HCT116 (cell line): ENCODE measurements around the gene OR10AD1. TPM values are rescaled to one million over a fixed set of nuclear protein-coding genes. Genes with fewer than 3 reads are reported as not detected.

Experiments used
- ATAC-seq: fragments of 200-7000 bp; cut with Tn5 transposase; 2 replicates; pipeline ENCODE4 v1.9.1; 2020; ENCODE audit warnings: mild to moderate bottlenecking, moderate library complexity
- BruUV-seq: library from RNA; stranded (reverse); fragments of 400-500 nt; replicated peaks from 2 replicates; lab custom pipeline; 2021; lab: Mats Ljungman, UMichigan
- CTCF ChIA-PET: fragments of 300-600 bp; sonication (Branson Sonifier 250); formaldehyde crosslinking; loops from one replicate; lab custom pipeline; 2021; ENCODE audit warnings: antibody characterized with exemption; lab: Charles Lee
- POLR2A ChIA-PET: fragments of 300-600, 350-600 bp; sonication (Branson Sonifier 250); formaldehyde crosslinking; loops from one replicate; lab custom pipeline; 2021; ENCODE audit warnings: antibody characterized with exemption; lab: Charles Lee
- RAD21 ChIA-PET, 2 experiments: fragments of 300-600 bp; sonication (Branson Sonifier 250); formaldehyde crosslinking; loops; one replicate each; lab custom pipeline; 2023; ENCODE audit warnings: low total read pairs in 2 of 2; ENCODE audit not compliant: uncharacterized antibody in 2 of 2, unreplicated experiment in 2 of 2, low non-redundant PET in 1 of 2; lab: Charles Lee
- DNase-seq: peaks from one replicate; pipeline ENCODE4 v3.0.0-alpha.2; 2010; ENCODE audit warnings: low read depth, low spot score
- H2AFZ ChIP-seq: fragments of 200-600 bp; shearing (Covaris generic), sonication (generic); 2 replicates; pipeline ENCODE4 v1.6.1; 2017; ENCODE audit warnings: low read depth, mixed run types, mixed read lengths, antibody characterized with exemption, low read length; ENCODE audit not compliant: poor library complexity, severe bottlenecking
- H3K27ac ChIP-seq: 2 replicates; pipeline ENCODE4 v1.5.1; 2012; ENCODE audit warnings: low read depth, low read length
- H3K27me3 ChIP-seq: fragments of 200-600 bp; sonication (generic); 2 replicates; pipeline ENCODE4 v1.6.1; 2016; ENCODE audit warnings: mixed run types, low read length, mixed read lengths; ENCODE audit not compliant: insufficient read depth
- H3K36me3 ChIP-seq, 2 experiments: fragments of 200-500 bp in 1 of 2; fragments of 200-600 bp in 1 of 2; sonication (Bioruptor generic) in 1 of 2; sonication (generic) in 1 of 2; 2 replicates each; pipeline versions ENCODE4 v1.5.1 to v1.6.1; 2014 to 2016; ENCODE audit warnings: low read length in 2 of 2, inconsistent platforms in 1 of 2, mixed read lengths in 1 of 2, mixed run types in 1 of 2; ENCODE audit not compliant: insufficient read depth in 2 of 2, control insufficient read depth in 1 of 2
- H3K4me1 ChIP-seq, 2 experiments: fragments of 200-600 bp in 1 of 2; sonication (generic) in 1 of 2; 2 replicates each; pipeline versions ENCODE4 v1.5.1 to v1.6.1; 2012 to 2017; ENCODE audit warnings: low read length in 2 of 2, inconsistent platforms in 1 of 2, mild to moderate bottlenecking in 1 of 2, mixed read lengths in 1 of 2, mixed run types in 1 of 2, moderate library complexity in 1 of 2; ENCODE audit not compliant: insufficient read depth in 2 of 2, control insufficient read depth in 1 of 2
- H3K4me2 ChIP-seq: fragments of 200-600 bp; sonication (generic); 2 replicates; pipeline ENCODE4 v1.6.1; 2017; ENCODE audit warnings: mixed run types, low read length, mixed read lengths
- H3K4me3 ChIP-seq, 2 experiments: fragments of 200-600 bp in 1 of 2; sonication (generic) in 1 of 2; replicated peaks in 1 of 2; 2 replicates each; pipeline ENCODE4 v1.5.1; 2011 to 2016; ENCODE audit warnings: low read length in 2 of 2, control low read depth in 1 of 2, low read depth in 1 of 2, mild to moderate bottlenecking in 1 of 2, mixed read lengths in 1 of 2, mixed run types in 1 of 2
- H3K79me2 ChIP-seq: fragments of 200-600 bp; sonication (generic); 2 replicates; pipeline ENCODE4 v1.6.1; 2017; ENCODE audit warnings: mild to moderate bottlenecking, mixed run types, low read length, moderate library complexity, mixed read lengths; ENCODE audit not compliant: insufficient read depth
- H3K9ac ChIP-seq: fragments of 200-600 bp; sonication (generic); 2 replicates; pipeline ENCODE4 v1.6.1; 2016; ENCODE audit warnings: low read length, mixed read lengths
- H3K9me2 ChIP-seq: fragments of 200-600 bp; sonication (generic), shearing (Covaris generic); 2 replicates; pipeline ENCODE4 v1.6.1; 2017; ENCODE audit warnings: mixed run types, mild to moderate bottlenecking, moderate library complexity; ENCODE audit not compliant: insufficient read depth
- H3K9me3 ChIP-seq, 2 experiments: fragments of 200-500 bp in 1 of 2; fragments of 200-600 bp in 1 of 2; sonication (Bioruptor generic) in 1 of 2; sonication (generic) in 1 of 2; 2 replicates each; pipeline ENCODE4 v1.6.1; 2014 to 2017; ENCODE audit warnings: low read length in 2 of 2, mixed read lengths in 2 of 2, inconsistent platforms in 1 of 2, low read depth in 1 of 2, mild to moderate bottlenecking in 1 of 2, mixed run types in 1 of 2, moderate library complexity in 1 of 2; ENCODE audit not compliant: control insufficient read depth in 1 of 2, insufficient read depth in 1 of 2
- H4K20me1 ChIP-seq: fragments of 200-600 bp; sonication (generic), shearing (Covaris generic); 2 replicates; pipeline ENCODE4 v1.6.1; 2017; ENCODE audit warnings: mixed run types, mild to moderate bottlenecking, moderate library complexity; ENCODE audit not compliant: insufficient read depth
- CEBPB ChIP-seq: IDR thresholded peaks from 2 replicates; pipeline ENCODE4 v1.6.1; 2012; ENCODE audit warnings: low read depth
- SIN3A ChIP-seq: IDR thresholded peaks from 2 replicates; pipeline ENCODE4 v1.6.1; 2012; ENCODE audit warnings: low read depth
- TCF7L2 ChIP-seq: IDR thresholded peaks from 2 replicates; pipeline ENCODE4 v1.7.0; 2011; ENCODE audit warnings: borderline replicate concordance, inconsistent platforms; ENCODE audit not compliant: insufficient read depth, insufficient read length; ENCODE audit errors: extremely low read depth
- YY1 ChIP-seq: IDR thresholded peaks from 2 replicates; pipeline ENCODE4 v1.6.1; 2011; ENCODE audit warnings: low read length, low read depth, moderate library complexity, mild to moderate bottlenecking; ENCODE audit not compliant: insufficient replicate concordance; ENCODE audit errors: extremely low read depth
- ZNF274 ChIP-seq: fragments of 200-500 bp; sonication (Bioruptor generic); IDR thresholded peaks from 2 replicates; pipeline ENCODE4 v1.6.1; 2014; ENCODE audit warnings: mild to moderate bottlenecking, low read depth, low read length, inconsistent platforms
- intact Hi-C: fragments of 100-400 bp; cut with micrococcal nuclease; formaldehyde crosslinking; loops from 2 replicates; pipeline ENCODE4 v1.10.0; 2022
- total RNA-seq: library from RNA; stranded (reverse); gene quantifications from one replicate; pipeline ENCODE4 v1.2.1, GENCODE V29; 2021; ENCODE audit not compliant: unreplicated experiment
- TF ChIP-seq, protein P1 (sequence below), 3 experiments: fragments of 200-600 bp in 1 of 3; sonication (generic) in 1 of 3; IDR thresholded peaks in 2 of 3; conservative IDR thresholded peaks in 1 of 3; 2 replicates each; pipeline ENCODE4 v1.5.1; 2012 to 2017; ENCODE audit warnings: low read depth in 2 of 3, low read length in 2 of 3, antibody characterized with exemption in 1 of 3, borderline replicate concordance in 1 of 3, control low read depth in 1 of 3, mild to moderate bottlenecking in 1 of 3, mixed read lengths in 1 of 3, mixed run types in 1 of 3, moderate library complexity in 1 of 3; ENCODE audit not compliant: insufficient read depth in 1 of 3

OR10AD1 gene
- total RNA-seq, 1 experiment from 2014 or later, result not detected

GRCh38 chr12:48184549-48184922 lies 18.6 kb downstream of the OR10AD1 start:
- no TSS peak for BruUV-seq
- Histone ChIP-seq H3K36me3 (no peaks in the 10 kb centered on the region), H4K20me1 (no peaks in the 10 kb centered on the region), H3K79me2 (no peaks in the 10 kb centered on the region), H3K4me2 (no peak overlapping the region), H3K4me1 (peaks cover 4 to 25% of the 10 kb centered on the region in 2 experiments; a peak in 2 of 4 replicates), H2AFZ (no peak overlapping the region), H3K9me3 (no peaks in the 10 kb centered on the region), H3K4me3 (no peak overlapping the region), H3K27me3 (0 out of 2 replicates have a peak, but pooled peaks cover 2% of the 10 kb centered on the region), H3K9ac (no peak overlapping the region), H3K9me2 (no peaks in the 10 kb centered on the region), H3K27ac (no peak overlapping the region)
- ChIA-PET RAD21 (no interaction called here), CTCF (no interaction called here), POLR2A (no interaction called here)
- no peak for DNase-seq
- intact Hi-C loops, result no loop called here
- TF ChIP-seq CEBPB (no peak), SIN3A (no peak), YY1 (no peak), ZNF274 (no peak), TCF7L2 (no peak)
- TF ChIP-seq, protein P1, sequence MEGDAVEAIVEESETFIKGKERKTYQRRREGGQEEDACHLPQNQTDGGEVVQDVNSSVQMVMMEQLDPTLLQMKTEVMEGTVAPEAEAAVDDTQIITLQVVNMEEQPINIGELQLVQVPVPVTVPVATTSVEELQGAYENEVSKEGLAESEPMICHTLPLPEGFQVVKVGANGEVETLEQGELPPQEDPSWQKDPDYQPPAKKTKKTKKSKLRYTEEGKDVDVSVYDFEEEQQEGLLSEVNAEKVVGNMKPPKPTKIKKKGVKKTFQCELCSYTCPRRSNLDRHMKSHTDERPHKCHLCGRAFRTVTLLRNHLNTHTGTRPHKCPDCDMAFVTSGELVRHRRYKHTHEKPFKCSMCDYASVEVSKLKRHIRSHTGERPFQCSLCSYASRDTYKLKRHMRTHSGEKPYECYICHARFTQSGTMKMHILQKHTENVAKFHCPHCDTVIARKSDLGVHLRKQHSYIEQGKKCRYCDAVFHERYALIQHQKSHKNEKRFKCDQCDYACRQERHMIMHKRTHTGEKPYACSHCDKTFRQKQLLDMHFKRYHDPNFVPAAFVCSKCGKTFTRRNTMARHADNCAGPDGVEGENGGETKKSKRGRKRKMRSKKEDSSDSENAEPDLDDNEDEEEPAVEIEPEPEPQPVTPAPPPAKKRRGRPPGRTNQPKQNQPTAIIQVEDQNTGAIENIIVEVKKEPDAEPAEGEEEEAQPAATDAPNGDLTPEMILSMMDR (IDR thresholded peaks at IDR 0.05 in 2 of 3, conservative IDR thresholded peaks at IDR 0.05 in 1 of 3; ENCODE audit: borderline replicate concordance in 1 of 3, insufficient read depth in 1 of 3, low read depth in 2 of 3, low read length in 2 of 3), result no peak
- ATAC-seq, result no peak
